ENCODE measurements around the gene MEP1A.

- TF ChIP-seq CTCF (conservative IDR thresholded peaks at IDR 0.05; ENCODE audit: low read depth, low read length) (no peak), POLR2A (IDR thresholded peaks at IDR 0.05; ENCODE audit: low read depth, low read length) (no peak), FOS (IDR thresholded peaks at IDR 0.05; ENCODE audit: low read depth, low read length) (no peak), MXI1 (IDR thresholded peaks at IDR 0.05; ENCODE audit: borderline replicate concordance, low read depth, low read length) (no peak)
Measured at GRCh38 chr6:46773201-46773855, 19.9 kb upstream of the MEP1A start.

Measured in IMR-90 (cell line).